ENCODE data around the gene STOX1. TPM values are rescaled to one million over a fixed set of nuclear protein-coding genes. Genes with fewer than 3 reads are reported as not detected.

The STOX1 gene
- total RNA-seq, 1 experiment from 2014 or later: 5.8 TPM

- DNase-seq (ENCODE audit: low read depth, low spot score) (peak; percentile 50), ATAC-seq (peak; percentile 36; the same call in 1 of the 2 replicates)
- in situ Hi-C loops (cut with HindIII; ENCODE audit: low pct_unique_long_range_greater_than_20kb, low sequenced_read_pairs) (no loop called here), intact Hi-C loops (cut with micrococcal nuclease; ENCODE audit: unreplicated experiment) (loop anchor here (5.0 kb wide), 1 partner anchor 105 kb away; no protein-coding TSS in a partner anchor)
- ChIA-PET POLR2A (interaction anchor here (0.5 to 0.7 kb wide), 2 partner anchors 114 to 145 kb away, joined by 5 to 16 read pairs; no protein-coding TSS in a partner anchor), CTCF (interaction anchor here (0.7 kb wide), 2 partner anchors 43 to 70 kb away, joined by 6 to 9 read pairs; partner anchors contain the start of gene STOX1)
- no peaks in the 10 kb centered on the region for H3K9me3 ChIP-seq (ENCODE audit: control insufficient read depth, insufficient read depth, low read depth, low read length)
- H3K4me3 ChIP-seq (ENCODE audit: low read depth in 2 of 2, low read length in 2 of 2): no peak overlapping the region
- no peak overlapping the region for H3K27ac ChIP-seq (ENCODE audit: low read length)
- H3K4me1 ChIP-seq (ENCODE audit: control insufficient read depth, insufficient read depth, low read length): peaks cover 13% of the 10 kb centered on the region
- no peak for TF ChIP-seq POLR2AphosphoS5 (IDR thresholded peaks at IDR 0.05; ENCODE audit: low read depth, low read length)
- no peak; the same call in 1 of the 2 replicates for TF ChIP-seq CTCF (IDR thresholded peaks at IDR 0.05)
- TF ChIP-seq, protein P1, sequence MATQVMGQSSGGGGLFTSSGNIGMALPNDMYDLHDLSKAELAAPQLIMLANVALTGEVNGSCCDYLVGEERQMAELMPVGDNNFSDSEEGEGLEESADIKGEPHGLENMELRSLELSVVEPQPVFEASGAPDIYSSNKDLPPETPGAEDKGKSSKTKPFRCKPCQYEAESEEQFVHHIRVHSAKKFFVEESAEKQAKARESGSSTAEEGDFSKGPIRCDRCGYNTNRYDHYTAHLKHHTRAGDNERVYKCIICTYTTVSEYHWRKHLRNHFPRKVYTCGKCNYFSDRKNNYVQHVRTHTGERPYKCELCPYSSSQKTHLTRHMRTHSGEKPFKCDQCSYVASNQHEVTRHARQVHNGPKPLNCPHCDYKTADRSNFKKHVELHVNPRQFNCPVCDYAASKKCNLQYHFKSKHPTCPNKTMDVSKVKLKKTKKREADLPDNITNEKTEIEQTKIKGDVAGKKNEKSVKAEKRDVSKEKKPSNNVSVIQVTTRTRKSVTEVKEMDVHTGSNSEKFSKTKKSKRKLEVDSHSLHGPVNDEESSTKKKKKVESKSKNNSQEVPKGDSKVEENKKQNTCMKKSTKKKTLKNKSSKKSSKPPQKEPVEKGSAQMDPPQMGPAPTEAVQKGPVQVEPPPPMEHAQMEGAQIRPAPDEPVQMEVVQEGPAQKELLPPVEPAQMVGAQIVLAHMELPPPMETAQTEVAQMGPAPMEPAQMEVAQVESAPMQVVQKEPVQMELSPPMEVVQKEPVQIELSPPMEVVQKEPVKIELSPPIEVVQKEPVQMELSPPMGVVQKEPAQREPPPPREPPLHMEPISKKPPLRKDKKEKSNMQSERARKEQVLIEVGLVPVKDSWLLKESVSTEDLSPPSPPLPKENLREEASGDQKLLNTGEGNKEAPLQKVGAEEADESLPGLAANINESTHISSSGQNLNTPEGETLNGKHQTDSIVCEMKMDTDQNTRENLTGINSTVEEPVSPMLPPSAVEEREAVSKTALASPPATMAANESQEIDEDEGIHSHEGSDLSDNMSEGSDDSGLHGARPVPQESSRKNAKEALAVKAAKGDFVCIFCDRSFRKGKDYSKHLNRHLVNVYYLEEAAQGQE (IDR thresholded peaks at IDR 0.05; ENCODE audit: insufficient read depth in 1 of 2, low read depth in 2 of 2, low read length in 1 of 2): no peak
- no peak for TF ChIP-seq TCF7L2 (IDR thresholded peaks at IDR 0.05; ENCODE audit: low read depth, low read length)
- TF ChIP-seq SIN3A (IDR thresholded peaks at IDR 0.05; ENCODE audit: borderline replicate concordance, insufficient read depth, low read depth, low read length): no peak
- no TSS peak for BruUV-seq (replicated peaks)
- H3K36me3 ChIP-seq (ENCODE audit: control insufficient read depth, insufficient read depth, low read length): peaks cover 5% of the 10 kb centered on the region; the same call in 1 of the 2 replicates
- H3K27me3 ChIP-seq (ENCODE audit: control insufficient read depth, insufficient read depth, low read length): no peaks in the 10 kb centered on the region
Observed at GRCh38 chr10:68897336-68897741, 70.0 kb downstream of the STOX1 start.

DNA sequence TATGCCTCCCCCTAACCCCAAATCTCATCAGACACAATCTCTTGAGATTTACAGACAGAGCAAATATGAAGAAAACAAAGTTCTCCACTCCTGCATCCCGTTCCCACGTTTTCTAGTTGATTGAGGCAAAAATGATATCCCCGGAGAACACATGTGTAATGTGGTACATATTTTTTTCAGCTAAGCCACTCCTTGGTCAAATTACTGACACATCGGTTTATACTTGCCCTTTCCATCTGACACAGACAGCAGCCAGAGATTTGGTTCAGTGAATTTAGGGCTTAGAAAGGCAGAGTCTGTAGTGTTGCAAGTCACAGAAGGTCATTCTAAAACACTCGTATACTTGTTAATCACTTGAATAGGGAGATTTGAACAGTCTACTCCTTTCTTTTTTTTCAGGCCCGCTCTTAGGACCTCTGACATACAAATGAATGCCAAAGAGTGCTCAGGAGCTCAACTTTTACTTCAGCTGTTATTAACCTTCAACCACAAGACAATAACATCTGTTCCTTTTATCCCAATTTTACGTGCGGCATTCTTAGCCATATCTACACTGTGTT, 71.9 kb downstream of the STOX1 start:
- CTCF ChIA-PET: interaction anchor here (0.6 kb wide), 1 partner anchor 119 kb away, joined by 3 read pairs; no protein-coding TSS in a partner anchor
- DNase-seq (ENCODE audit: low read depth, low spot score) (no peak), ATAC-seq (no peak)
- Histone ChIP-seq H3K4me3 (ENCODE audit: low read depth in 2 of 2, low read length in 2 of 2) (no peak overlapping the region), H3K36me3 (ENCODE audit: control insufficient read depth, insufficient read depth, low read length) (peaks cover 5% of the 10 kb centered on the region; the same call in 1 of the 2 replicates), H3K27me3 (ENCODE audit: control insufficient read depth, insufficient read depth, low read length) (no peaks in the 10 kb centered on the region), H3K27ac (ENCODE audit: low read length) (peak overlapping the region; percentile 98; the same call in 1 of the 2 replicates), H3K4me1 (ENCODE audit: control insufficient read depth, insufficient read depth, low read length) (peaks cover 16% of the 10 kb centered on the region), H3K9me3 (ENCODE audit: control insufficient read depth, insufficient read depth, low read depth, low read length) (no peaks in the 10 kb centered on the region)
- TF ChIP-seq SIN3A (IDR thresholded peaks at IDR 0.05; ENCODE audit: borderline replicate concordance, insufficient read depth, low read depth, low read length): no peak
- no peak for TF ChIP-seq CTCF (IDR thresholded peaks at IDR 0.05)
- TF ChIP-seq TCF7L2 (IDR thresholded peaks at IDR 0.05; ENCODE audit: low read depth, low read length): no peak
- TF ChIP-seq, protein P1 (IDR thresholded peaks at IDR 0.05; ENCODE audit: insufficient read depth in 1 of 2, low read depth in 2 of 2, low read length in 1 of 2): no peak
- no peak for TF ChIP-seq POLR2AphosphoS5 (IDR thresholded peaks at IDR 0.05; ENCODE audit: low read depth, low read length)
- no TSS peak for BruUV-seq (replicated peaks)
- in situ Hi-C loops (cut with HindIII; ENCODE audit: low pct_unique_long_range_greater_than_20kb, low sequenced_read_pairs) (no loop called here), intact Hi-C loops (cut with micrococcal nuclease; ENCODE audit: unreplicated experiment) (loop anchor here (5.0 kb wide), 1 partner anchor 107 kb away; no protein-coding TSS in a partner anchor)
- POLR2A ChIA-PET: no interaction called here
